Keratinocyte (primary cell): ENCODE measurements around the gene CD53. TPM values are rescaled to one million over a fixed set of nuclear protein-coding genes. Genes with fewer than 3 reads are reported as not detected.

Experiments
- DNase-seq: peaks from one replicate; pipeline ENCODE4 v3.0.0-alpha.2; 2011; ENCODE audit warnings: low read depth, missing footprints, low spot score
- FAIRE-seq: peaks from 2 replicates; lab custom pipeline; 2011; peaks lifted over from hg19 to GRCh38; lab: Jason Lieb, UNC
- H2AFZ ChIP-seq: 2 replicates; pipeline ENCODE4 v1.6.0; 2012; ENCODE audit warnings: low read length, control low read depth, inconsistent platforms; ENCODE audit not compliant: control insufficient read depth
- H3K27ac ChIP-seq: 2 replicates; pipeline ENCODE4 v1.5.1; 2011; ENCODE audit warnings: low read length; ENCODE audit not compliant: control insufficient read depth, insufficient read depth
- H3K27me3 ChIP-seq: 3 replicates; pipeline ENCODE4 v1.6.0; 2011; ENCODE audit warnings: low read length; ENCODE audit not compliant: control insufficient read depth, insufficient read depth; ENCODE audit errors: extremely low read depth
- H3K36me3 ChIP-seq, 2 experiments: 2 replicates in 1 of 2; 3 replicates in 1 of 2; pipeline ENCODE4 v1.5.1; 2011; ENCODE audit warnings: low read length in 2 of 2, mild to moderate bottlenecking in 1 of 2; ENCODE audit not compliant: control insufficient read depth in 2 of 2, insufficient read depth in 2 of 2; ENCODE audit errors: extremely low read depth in 1 of 2
- H3K4me1 ChIP-seq: 3 replicates; pipeline ENCODE4 v1.5.1; 2011; ENCODE audit warnings: low read length; ENCODE audit not compliant: control insufficient read depth, insufficient read depth; ENCODE audit errors: extremely low read depth
- H3K4me2 ChIP-seq: 3 replicates; pipeline ENCODE4 v1.6.0; 2011; ENCODE audit warnings: low read depth, low read length; ENCODE audit not compliant: control insufficient read depth, insufficient read depth; ENCODE audit errors: extremely low read depth
- H3K4me3 ChIP-seq, 3 experiments: fragments of 200-600 bp in 1 of 3; sonication (generic) in 1 of 3; 2 replicates in 2 of 3; 3 replicates in 1 of 3; pipeline ENCODE4 v1.5.1; 2011 to 2016; ENCODE audit warnings: low read length in 3 of 3, mild to moderate bottlenecking in 3 of 3, control low read depth in 2 of 3, inconsistent platforms in 1 of 3, low read depth in 1 of 3, mixed read lengths in 1 of 3, mixed run types in 1 of 3, moderate library complexity in 1 of 3; ENCODE audit not compliant: control insufficient read depth in 2 of 3, insufficient read depth in 2 of 3; ENCODE audit errors: extremely low read depth in 1 of 3
- H3K79me2 ChIP-seq: 2 replicates; pipeline ENCODE4 v1.6.0; 2012; ENCODE audit warnings: low read length; ENCODE audit not compliant: control insufficient read depth, insufficient read depth
- H3K9ac ChIP-seq: 3 replicates; pipeline ENCODE4 v1.6.0; 2011; ENCODE audit warnings: low read length; ENCODE audit not compliant: control insufficient read depth, insufficient read depth; ENCODE audit errors: extremely low read depth
- H3K9me1 ChIP-seq: 3 replicates; pipeline ENCODE4 v1.6.0; 2011; ENCODE audit warnings: low read length; ENCODE audit not compliant: control insufficient read depth, insufficient read depth; ENCODE audit errors: extremely low read depth
- H3K9me3 ChIP-seq: 2 replicates; pipeline ENCODE4 v1.5.1; 2012; ENCODE audit warnings: low read depth, low read length; ENCODE audit not compliant: control insufficient read depth
- H4K20me1 ChIP-seq: 3 replicates; pipeline ENCODE4 v1.6.0; 2011; ENCODE audit warnings: low read length; ENCODE audit not compliant: control insufficient read depth, insufficient read depth; ENCODE audit errors: extremely low read depth
- EZH2 ChIP-seq: IDR thresholded peaks from one replicate; pipeline ENCODE4 v1.6.1; 2012; ENCODE audit warnings: inconsistent platforms, mild to moderate bottlenecking, low read length, moderate library complexity
- dilution Hi-C: fragments of 300-500 bp; cut with MboI; formaldehyde crosslinking; loops from one replicate; pipeline ENCODE4 v1.7.0; 2020; ENCODE audit warnings: low sequenced_read_pairs; ENCODE audit not compliant: extremely low pct_ligation_motif_present
- polyA plus RNA-seq, 5 experiments: library from polyadenylated mRNA; depleted of rRNA in 3 of 5; stranded (reverse) in 3 of 5; stranded (forward) in 1 of 5; unstranded in 1 of 5; fragments of >200 nt; gene quantifications; 1 replicate in 1 of 5; 2 replicates in 3 of 5; 3 replicates in 1 of 5; pipeline versions ENCODE4 v1.2.1 to v1.2.3, GENCODE V29; 2011 to 2012; ENCODE audit warnings: missing spikeins in 2 of 5, low read depth in 1 of 5, low replicate concordance in 1 of 5
- TF ChIP-seq, protein P1 (sequence below), 3 experiments: IDR thresholded peaks in 1 of 3; conservative IDR thresholded peaks in 1 of 3; optimal IDR thresholded peaks in 1 of 3; 2 replicates in 2 of 3; 3 replicates in 1 of 3; pipeline versions ENCODE3 to v1.5.1; 2011; ENCODE audit warnings: low read length in 3 of 3, mild to moderate bottlenecking in 3 of 3, moderate library complexity in 2 of 3, control low read depth in 1 of 3, inconsistent platforms in 1 of 3; ENCODE audit not compliant: insufficient read depth in 2 of 3; ENCODE audit errors: extremely low read depth in 1 of 3

The CD53 gene
- polyA plus RNA-seq, 1 donor (not counting 4 experiments of a cell fraction or from before 2014, with no cell fraction given), result 0.09 TPM

DNA sequence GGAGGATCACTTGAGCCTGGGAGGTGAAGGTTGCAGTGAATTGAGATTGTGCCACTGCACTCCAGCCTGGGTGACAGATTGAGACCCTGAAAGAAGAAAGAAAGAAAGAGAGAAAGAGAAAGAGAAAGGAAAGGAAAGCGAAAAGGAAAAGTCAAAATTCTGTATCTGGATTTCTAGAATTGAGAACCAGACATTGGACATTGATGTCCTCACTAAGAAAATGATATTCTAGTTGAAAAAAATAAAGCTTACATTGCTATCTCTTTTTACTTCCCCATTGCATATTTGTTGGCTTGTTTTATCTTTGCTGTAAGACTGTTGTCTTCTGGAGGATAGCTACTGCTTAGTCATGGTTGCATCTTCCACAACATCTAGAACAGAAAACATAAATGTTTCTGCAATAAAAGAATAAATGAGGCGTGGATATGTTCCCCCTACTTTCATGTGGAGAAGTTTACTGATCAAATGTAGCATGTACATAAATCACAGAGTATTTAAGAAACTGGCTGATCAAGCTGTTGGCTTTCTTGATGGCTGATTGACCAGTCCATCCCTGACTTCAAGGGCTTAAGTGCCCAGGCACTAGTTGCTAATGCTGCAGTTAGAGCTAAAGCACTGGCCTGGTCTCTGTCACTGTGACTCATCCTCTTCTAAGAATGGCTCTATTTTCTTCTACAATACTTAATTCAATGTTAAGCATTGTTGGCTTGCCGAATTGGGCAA, 17.7 kb downstream of the CD53 start:
- no peaks in the 10 kb centered on the region for H3K9me1 ChIP-seq
- FAIRE-seq, result no peak
- no peak overlapping the region for H3K27ac ChIP-seq
- H3K36me3 ChIP-seq, result no peaks in the 10 kb centered on the region
- no peaks in the 10 kb centered on the region for H3K79me2 ChIP-seq
- H4K20me1 ChIP-seq, result no peaks in the 10 kb centered on the region
- no peaks in the 10 kb centered on the region for H3K9me3 ChIP-seq
- no peak overlapping the region for H3K4me3 ChIP-seq
- TF ChIP-seq, protein P1, sequence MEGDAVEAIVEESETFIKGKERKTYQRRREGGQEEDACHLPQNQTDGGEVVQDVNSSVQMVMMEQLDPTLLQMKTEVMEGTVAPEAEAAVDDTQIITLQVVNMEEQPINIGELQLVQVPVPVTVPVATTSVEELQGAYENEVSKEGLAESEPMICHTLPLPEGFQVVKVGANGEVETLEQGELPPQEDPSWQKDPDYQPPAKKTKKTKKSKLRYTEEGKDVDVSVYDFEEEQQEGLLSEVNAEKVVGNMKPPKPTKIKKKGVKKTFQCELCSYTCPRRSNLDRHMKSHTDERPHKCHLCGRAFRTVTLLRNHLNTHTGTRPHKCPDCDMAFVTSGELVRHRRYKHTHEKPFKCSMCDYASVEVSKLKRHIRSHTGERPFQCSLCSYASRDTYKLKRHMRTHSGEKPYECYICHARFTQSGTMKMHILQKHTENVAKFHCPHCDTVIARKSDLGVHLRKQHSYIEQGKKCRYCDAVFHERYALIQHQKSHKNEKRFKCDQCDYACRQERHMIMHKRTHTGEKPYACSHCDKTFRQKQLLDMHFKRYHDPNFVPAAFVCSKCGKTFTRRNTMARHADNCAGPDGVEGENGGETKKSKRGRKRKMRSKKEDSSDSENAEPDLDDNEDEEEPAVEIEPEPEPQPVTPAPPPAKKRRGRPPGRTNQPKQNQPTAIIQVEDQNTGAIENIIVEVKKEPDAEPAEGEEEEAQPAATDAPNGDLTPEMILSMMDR (optimal IDR thresholded peaks at IDR 0.05 in 1 of 3, IDR thresholded peaks at IDR 0.05 in 1 of 3, conservative IDR thresholded peaks at IDR 0.05 in 1 of 3; ENCODE audit: extremely low read depth in 1 of 3, insufficient read depth in 2 of 3, low read length in 3 of 3), result no peak
- no peak for TF ChIP-seq EZH2
- DNase-seq, result no peak
- no peak overlapping the region for H3K4me2 ChIP-seq
- no peak overlapping the region for H3K9ac ChIP-seq
- no peaks in the 10 kb centered on the region for H3K4me1 ChIP-seq
- dilution Hi-C loops, result no loop called here
- H2AFZ ChIP-seq, result no peak overlapping the region
- H3K27me3 ChIP-seq, result peaks cover 2% of the 10 kb centered on the region

DNA sequence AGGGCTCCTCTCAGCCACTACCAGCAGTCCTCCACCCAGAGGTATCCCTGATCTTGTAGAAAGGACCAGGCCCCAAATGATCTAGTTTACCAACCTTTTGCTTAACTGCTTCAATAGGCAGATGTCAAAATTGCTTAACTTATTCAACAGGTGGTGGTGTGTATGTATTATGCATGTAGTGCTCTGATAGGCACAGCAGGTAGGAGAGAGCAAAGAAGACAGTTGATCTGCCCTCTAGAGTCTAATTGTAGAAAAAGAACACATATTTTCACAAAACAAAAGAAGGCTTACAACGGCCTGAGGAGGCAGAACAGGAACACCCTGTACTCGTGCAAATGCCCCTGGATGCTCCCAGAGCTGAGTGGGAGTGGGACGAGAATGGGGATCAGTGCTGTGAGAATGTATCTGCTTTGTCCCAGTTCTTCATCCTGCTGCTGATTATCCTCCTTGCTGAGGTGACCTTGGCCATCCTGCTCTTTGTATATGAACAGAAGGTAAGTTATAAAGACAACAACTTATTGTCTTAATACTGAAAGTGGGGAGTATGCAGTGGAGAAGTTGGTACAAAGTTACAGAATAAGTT, 21.1 kb downstream of the CD53 start:
- H3K9me3 ChIP-seq, result no peaks in the 10 kb centered on the region
- H3K9ac ChIP-seq, result no peak overlapping the region
- no peaks in the 10 kb centered on the region for H3K4me1 ChIP-seq
- H3K4me3 ChIP-seq, result no peak overlapping the region
- no peak overlapping the region for H3K4me2 ChIP-seq
- dilution Hi-C loops, result no loop called here
- H3K9me1 ChIP-seq, result no peaks in the 10 kb centered on the region
- H2AFZ ChIP-seq, result no peak overlapping the region
- peaks cover 2% of the 10 kb centered on the region for H3K27me3 ChIP-seq
- H3K27ac ChIP-seq, result no peak overlapping the region
- TF ChIP-seq, protein P1 (optimal IDR thresholded peaks at IDR 0.05 in 1 of 3, IDR thresholded peaks at IDR 0.05 in 1 of 3, conservative IDR thresholded peaks at IDR 0.05 in 1 of 3; ENCODE audit: extremely low read depth in 1 of 3, insufficient read depth in 2 of 3, low read length in 3 of 3), result peak in 1 of 3 experiments; percentile 8
- no peak for TF ChIP-seq EZH2
- H4K20me1 ChIP-seq, result no peaks in the 10 kb centered on the region
- DNase-seq (no peak), FAIRE-seq (no peak)
- H3K36me3 ChIP-seq, result no peaks in the 10 kb centered on the region
- no peaks in the 10 kb centered on the region for H3K79me2 ChIP-seq
